ENCODE measurements around the gene COMMD9.

The COMMD9 gene

DNA sequence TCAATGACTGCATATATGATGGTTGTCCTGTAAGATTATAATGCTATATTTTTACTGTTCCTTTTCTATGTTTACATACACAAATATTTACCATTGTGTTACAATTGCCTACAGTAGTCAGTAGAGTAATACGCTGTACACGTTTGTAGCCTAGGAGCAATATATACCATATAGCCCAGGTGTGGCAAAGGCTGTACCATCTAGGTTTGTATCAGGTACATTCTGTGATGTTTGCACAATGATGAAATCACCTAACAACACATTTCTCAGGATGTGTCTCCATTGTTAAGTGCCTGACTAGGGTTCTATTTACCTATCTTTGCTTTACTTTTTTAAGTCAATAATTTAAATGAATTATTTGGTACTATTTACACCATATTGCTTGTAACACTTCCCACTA lies 28.8 kb upstream of the COMMD9 start:
- H3K9me2 ChIP-seq (replicated peaks; ENCODE audit: low read depth, low read length), result no peaks in the 10 kb centered on the region
- no peak overlapping the region for H3K4me2 ChIP-seq (ENCODE audit: low read depth, low read length, poor library complexity, severe bottlenecking)
- no peak overlapping the region for H3K9ac ChIP-seq (ENCODE audit: low read depth, low read length, poor library complexity, severe bottlenecking)
- H2AFZ ChIP-seq (ENCODE audit: low read length), result no peak overlapping the region
- peaks cover 26% of the 10 kb centered on the region for H3K4me1 ChIP-seq (ENCODE audit: insufficient read depth, low read length, poor library complexity, severe bottlenecking)
- TF ChIP-seq EZH2phosphoT487 (IDR thresholded peaks at IDR 0.05; ENCODE audit: borderline replicate concordance) (no peak), CTCF (conservative IDR thresholded peaks at IDR 0.05; ENCODE audit: low read length) (no peak)
- no peaks in the 10 kb centered on the region for H3K36me3 ChIP-seq (ENCODE audit: insufficient read depth, low read length)
- H3K79me2 ChIP-seq (ENCODE audit: insufficient read depth, low read length), result no peaks in the 10 kb centered on the region
- H3K9me3 ChIP-seq (ENCODE audit: insufficient read depth, low read depth, low read length), result no peaks in the 10 kb centered on the region
- no peak overlapping the region for H3K4me3 ChIP-seq (ENCODE audit: low read length, poor library complexity, severe bottlenecking)
- no peaks in the 10 kb centered on the region for H3F3A ChIP-seq (ENCODE audit: low read depth)
- no peaks in the 10 kb centered on the region for H3K27me3 ChIP-seq (ENCODE audit: insufficient read depth, low read length, poor library complexity, severe bottlenecking)
- no peaks in the 10 kb centered on the region for H4K20me1 ChIP-seq (ENCODE audit: insufficient read depth, low read length, poor library complexity, severe bottlenecking)

GRCh38 chr11:36316049-36316448 lies 26.8 kb upstream of the COMMD9 start:
- no peak overlapping the region for H3K4me2 ChIP-seq (ENCODE audit: low read depth, low read length, poor library complexity, severe bottlenecking)
- H3K27me3 ChIP-seq (ENCODE audit: insufficient read depth, low read length, poor library complexity, severe bottlenecking), result no peaks in the 10 kb centered on the region

DNA sequence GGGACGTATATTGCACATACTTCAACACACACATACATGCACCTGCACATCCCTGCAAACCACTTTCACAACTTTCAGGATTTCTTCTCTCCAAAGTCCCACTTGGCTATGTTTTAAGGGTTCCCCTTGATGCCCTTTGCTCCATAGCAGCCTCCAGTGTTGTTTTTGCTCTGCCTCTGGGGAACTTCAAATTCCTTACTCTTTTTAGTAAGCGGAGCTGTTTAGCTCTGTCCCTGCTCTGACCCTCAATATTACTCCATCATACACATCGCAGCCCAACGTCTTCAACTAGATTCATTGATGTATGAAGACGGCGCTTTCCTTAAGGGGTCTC lies 25.2 kb upstream of the COMMD9 start:
- H3K79me2 ChIP-seq (ENCODE audit: insufficient read depth, low read length), result no peaks in the 10 kb centered on the region

More at GRCh38 chr11:36316049-36316448, 26.8 kb upstream of the COMMD9 start:
- H3F3A ChIP-seq (ENCODE audit: low read depth), result no peaks in the 10 kb centered on the region
- H3K79me2 ChIP-seq (ENCODE audit: insufficient read depth, low read length), result no peaks in the 10 kb centered on the region
- H3K4me3 ChIP-seq (ENCODE audit: low read length, poor library complexity, severe bottlenecking), result no peak overlapping the region
- H3K4me1 ChIP-seq (ENCODE audit: insufficient read depth, low read length, poor library complexity, severe bottlenecking), result peaks cover 35% of the 10 kb centered on the region
- H3K9me3 ChIP-seq (ENCODE audit: insufficient read depth, low read depth, low read length), result no peaks in the 10 kb centered on the region
- H3K9ac ChIP-seq (ENCODE audit: low read depth, low read length, poor library complexity, severe bottlenecking), result no peak overlapping the region
- H3K36me3 ChIP-seq (ENCODE audit: insufficient read depth, low read length), result no peaks in the 10 kb centered on the region
- no peaks in the 10 kb centered on the region for H4K20me1 ChIP-seq (ENCODE audit: insufficient read depth, low read length, poor library complexity, severe bottlenecking)
- no peak overlapping the region for H2AFZ ChIP-seq (ENCODE audit: low read length)
- TF ChIP-seq EZH2phosphoT487 (IDR thresholded peaks at IDR 0.05; ENCODE audit: borderline replicate concordance) (no peak), CTCF (conservative IDR thresholded peaks at IDR 0.05; ENCODE audit: low read length) (no peak)
- no peaks in the 10 kb centered on the region for H3K9me2 ChIP-seq (replicated peaks; ENCODE audit: low read depth, low read length)

More for the DNA sequence above, 25.2 kb upstream of the COMMD9 start:
- TF ChIP-seq EZH2phosphoT487 (IDR thresholded peaks at IDR 0.05; ENCODE audit: borderline replicate concordance) (no peak), CTCF (conservative IDR thresholded peaks at IDR 0.05; ENCODE audit: low read length) (no peak)
- Histone ChIP-seq H3K9ac (ENCODE audit: low read depth, low read length, poor library complexity, severe bottlenecking) (no peak overlapping the region), H3K27me3 (ENCODE audit: insufficient read depth, low read length, poor library complexity, severe bottlenecking) (no peaks in the 10 kb centered on the region), H3K4me1 (ENCODE audit: insufficient read depth, low read length, poor library complexity, severe bottlenecking) (peaks cover 33% of the 10 kb centered on the region), H2AFZ (ENCODE audit: low read length) (no peak overlapping the region), H3K36me3 (ENCODE audit: insufficient read depth, low read length) (no peaks in the 10 kb centered on the region), H3F3A (ENCODE audit: low read depth) (no peaks in the 10 kb centered on the region), H3K4me2 (ENCODE audit: low read depth, low read length, poor library complexity, severe bottlenecking) (no peak overlapping the region), H3K9me2 (replicated peaks; ENCODE audit: low read depth, low read length) (no peaks in the 10 kb centered on the region), H4K20me1 (ENCODE audit: insufficient read depth, low read length, poor library complexity, severe bottlenecking) (no peaks in the 10 kb centered on the region), H3K4me3 (ENCODE audit: low read length, poor library complexity, severe bottlenecking) (no peak overlapping the region), H3K9me3 (ENCODE audit: insufficient read depth, low read depth, low read length) (no peaks in the 10 kb centered on the region)
